ENCODE measurements around the gene EPHA4. TPM values are rescaled to one million over a fixed set of nuclear protein-coding genes. Genes with fewer than 3 reads are reported as not detected.

Gene EPHA4
- total RNA-seq, 2 experiments from 2014 or later, result 0.23 TPM; not detected in 1

DNA sequence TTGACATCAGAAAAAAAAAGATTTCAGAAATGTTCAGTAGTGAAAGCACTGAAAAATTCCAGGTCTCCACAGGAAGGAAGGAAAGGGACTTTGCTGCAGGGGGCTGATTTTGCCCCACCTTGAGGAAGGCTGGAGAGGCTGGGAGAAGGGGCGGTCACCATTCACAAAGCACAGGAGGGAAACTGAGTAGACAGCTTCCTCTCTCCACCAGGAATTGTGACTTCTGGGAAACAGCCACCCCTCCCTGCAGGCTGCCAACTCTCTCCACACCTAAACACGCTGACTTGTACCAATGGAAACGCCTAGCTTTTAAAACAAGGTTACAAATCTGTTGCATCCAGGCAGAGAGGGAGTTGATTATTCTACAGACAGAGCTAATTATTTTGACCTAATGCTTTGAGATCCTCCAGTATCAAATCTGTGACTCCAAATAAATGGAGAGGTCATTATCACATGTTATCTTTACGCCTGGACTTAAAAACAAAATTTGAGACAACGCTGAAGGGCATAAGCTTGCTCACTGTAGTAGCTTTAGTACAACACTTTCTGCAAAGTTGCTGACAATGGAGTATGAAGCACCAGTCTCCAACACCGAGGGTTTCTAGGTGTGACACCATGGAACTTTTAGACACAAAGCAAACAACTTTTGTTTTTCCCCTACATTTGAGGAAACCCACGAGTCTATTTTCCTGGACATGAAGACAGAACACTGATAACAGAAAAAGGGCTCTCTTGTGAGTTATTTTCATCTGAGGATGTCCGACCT is 42.7 kb downstream of the EPHA4 start:
- H3K27ac ChIP-seq (ENCODE audit: low read depth, low read length, poor library complexity, severe bottlenecking), result no peak overlapping the region
- CTCF ChIA-PET (ENCODE audit: unreplicated experiment), result interaction anchor here (0.6 kb wide), 1 partner anchor 809 kb away, joined by 3 read pairs; no protein-coding TSS in a partner anchor
- H3K4me1 ChIP-seq (ENCODE audit: insufficient read depth, low read length, poor library complexity, severe bottlenecking), result no peaks in the 10 kb centered on the region
- no peak overlapping the region for H3K4me2 ChIP-seq (ENCODE audit: low read length)
- DNase-seq (ENCODE audit: low spot score), result no peak
- no peaks in the 10 kb centered on the region for H3K36me3 ChIP-seq (ENCODE audit: insufficient read depth, low read length)
- H4K20me1 ChIP-seq (ENCODE audit: insufficient read depth, low read length), result no peaks in the 10 kb centered on the region
- TF ChIP-seq, protein P1, sequence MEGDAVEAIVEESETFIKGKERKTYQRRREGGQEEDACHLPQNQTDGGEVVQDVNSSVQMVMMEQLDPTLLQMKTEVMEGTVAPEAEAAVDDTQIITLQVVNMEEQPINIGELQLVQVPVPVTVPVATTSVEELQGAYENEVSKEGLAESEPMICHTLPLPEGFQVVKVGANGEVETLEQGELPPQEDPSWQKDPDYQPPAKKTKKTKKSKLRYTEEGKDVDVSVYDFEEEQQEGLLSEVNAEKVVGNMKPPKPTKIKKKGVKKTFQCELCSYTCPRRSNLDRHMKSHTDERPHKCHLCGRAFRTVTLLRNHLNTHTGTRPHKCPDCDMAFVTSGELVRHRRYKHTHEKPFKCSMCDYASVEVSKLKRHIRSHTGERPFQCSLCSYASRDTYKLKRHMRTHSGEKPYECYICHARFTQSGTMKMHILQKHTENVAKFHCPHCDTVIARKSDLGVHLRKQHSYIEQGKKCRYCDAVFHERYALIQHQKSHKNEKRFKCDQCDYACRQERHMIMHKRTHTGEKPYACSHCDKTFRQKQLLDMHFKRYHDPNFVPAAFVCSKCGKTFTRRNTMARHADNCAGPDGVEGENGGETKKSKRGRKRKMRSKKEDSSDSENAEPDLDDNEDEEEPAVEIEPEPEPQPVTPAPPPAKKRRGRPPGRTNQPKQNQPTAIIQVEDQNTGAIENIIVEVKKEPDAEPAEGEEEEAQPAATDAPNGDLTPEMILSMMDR (conservative IDR thresholded peaks at IDR 0.05; ENCODE audit: low read length), result no peak
- TF ChIP-seq EZH2phosphoT487 (IDR thresholded peaks at IDR 0.05; ENCODE audit: borderline replicate concordance, low read depth, low read length), result no peak
- no TSS peak for BruUV-seq (replicated peaks)
- intact Hi-C loops (cut with micrococcal nuclease; ENCODE audit: unreplicated experiment), result no loop called here
- H2AFZ ChIP-seq (ENCODE audit: low read length), result no peak overlapping the region
- no peaks in the 10 kb centered on the region for H3K79me2 ChIP-seq (ENCODE audit: insufficient read depth, low read depth, low read length)
- H3K9me2 ChIP-seq (ENCODE audit: insufficient read depth, low read length), result no peaks in the 10 kb centered on the region
- POLR2A ChIA-PET, result interaction anchor here (0.5 to 0.7 kb wide), 2 partner anchors 11 to 284 kb away, joined by 3 to 4 read pairs; no protein-coding TSS in a partner anchor
- H3K9me3 ChIP-seq (ENCODE audit: low read length), result no peaks in the 10 kb centered on the region
- H3K4me3 ChIP-seq (ENCODE audit: low read depth, low read length, poor library complexity, severe bottlenecking), result no peak overlapping the region

DNA sequence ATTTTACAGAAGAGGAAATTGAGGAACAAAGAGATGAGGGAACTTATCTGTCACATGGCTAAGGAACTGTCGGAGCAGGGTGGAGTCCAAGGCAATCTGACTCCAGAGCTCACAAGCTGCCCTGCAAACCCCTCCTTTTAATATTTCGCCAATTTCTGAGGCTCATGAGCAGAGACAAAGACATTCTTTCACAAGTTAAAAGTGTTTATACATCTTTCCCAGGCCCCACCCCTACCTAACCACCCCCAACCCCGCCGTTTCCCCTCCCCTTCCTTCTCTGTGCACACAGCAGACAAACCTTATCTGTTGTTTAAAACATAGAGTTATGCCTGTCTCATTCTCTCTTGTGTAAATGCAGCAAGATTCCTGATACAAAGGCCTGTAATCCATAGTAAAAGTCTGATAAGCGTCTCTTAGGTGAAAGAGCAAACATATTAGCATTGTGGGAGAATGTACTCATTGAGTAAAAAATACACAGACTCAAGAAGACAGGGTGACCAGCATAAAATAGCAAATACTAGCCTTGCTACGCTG is 44.3 kb downstream of the EPHA4 start:
- Histone ChIP-seq H2AFZ (ENCODE audit: low read length) (no peak overlapping the region), H3K4me1 (ENCODE audit: insufficient read depth, low read length, poor library complexity, severe bottlenecking) (no peaks in the 10 kb centered on the region), H3K36me3 (ENCODE audit: insufficient read depth, low read length) (no peaks in the 10 kb centered on the region), H3K79me2 (ENCODE audit: insufficient read depth, low read depth, low read length) (no peaks in the 10 kb centered on the region), H3K4me2 (ENCODE audit: low read length) (no peak overlapping the region), H3K9me2 (ENCODE audit: insufficient read depth, low read length) (no peaks in the 10 kb centered on the region), H3K9me3 (ENCODE audit: low read length) (no peaks in the 10 kb centered on the region), H3K27ac (ENCODE audit: low read depth, low read length, poor library complexity, severe bottlenecking) (no peak overlapping the region), H3K4me3 (ENCODE audit: low read depth, low read length, poor library complexity, severe bottlenecking) (no peak overlapping the region), H4K20me1 (ENCODE audit: insufficient read depth, low read length) (no peaks in the 10 kb centered on the region)
- intact Hi-C loops (cut with micrococcal nuclease; ENCODE audit: unreplicated experiment), result no loop called here
- no peak for DNase-seq (ENCODE audit: low spot score)
- no TSS peak for BruUV-seq (replicated peaks)
- CTCF ChIA-PET (ENCODE audit: unreplicated experiment), result no interaction called here
- POLR2A ChIA-PET, result no interaction called here
- no peak for TF ChIP-seq EZH2phosphoT487 (IDR thresholded peaks at IDR 0.05; ENCODE audit: borderline replicate concordance, low read depth, low read length)
- TF ChIP-seq, protein P1 (conservative IDR thresholded peaks at IDR 0.05; ENCODE audit: low read length), result no peak

DNA sequence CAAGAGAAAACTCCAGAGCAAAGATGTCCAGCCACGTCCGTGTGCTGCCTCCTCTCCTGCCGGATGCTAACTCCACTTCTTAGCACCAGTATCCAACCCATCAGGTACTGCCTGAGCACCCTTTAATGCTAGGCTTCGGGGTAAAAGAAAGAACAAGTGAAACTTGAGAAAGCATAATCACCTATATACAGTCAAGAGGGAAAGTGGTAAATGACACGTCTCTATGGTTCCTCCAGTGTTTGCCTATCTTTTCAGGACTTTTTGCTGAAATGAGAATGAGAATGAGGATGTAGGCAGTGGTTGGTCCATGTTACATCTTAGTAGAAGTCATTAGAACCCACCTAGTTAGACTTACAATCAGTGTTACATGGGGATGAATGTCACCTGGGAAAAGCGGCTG is 47.9 kb downstream of the EPHA4 start:
- TF ChIP-seq, protein P1 (conservative IDR thresholded peaks at IDR 0.05; ENCODE audit: low read length), result no peak
- TF ChIP-seq EZH2phosphoT487 (IDR thresholded peaks at IDR 0.05; ENCODE audit: borderline replicate concordance, low read depth, low read length), result no peak
- no peaks in the 10 kb centered on the region for H4K20me1 ChIP-seq (ENCODE audit: insufficient read depth, low read length)
- H3K79me2 ChIP-seq (ENCODE audit: insufficient read depth, low read depth, low read length), result no peaks in the 10 kb centered on the region
- intact Hi-C loops (cut with micrococcal nuclease; ENCODE audit: unreplicated experiment), result no loop called here
- H3K4me1 ChIP-seq (ENCODE audit: insufficient read depth, low read length, poor library complexity, severe bottlenecking), result no peaks in the 10 kb centered on the region
- H3K4me2 ChIP-seq (ENCODE audit: low read length), result no peak overlapping the region
- no peak overlapping the region for H2AFZ ChIP-seq (ENCODE audit: low read length)
- H3K9me3 ChIP-seq (ENCODE audit: low read length), result no peaks in the 10 kb centered on the region
- DNase-seq (ENCODE audit: low spot score), result no peak
- no TSS peak for BruUV-seq (replicated peaks)
- ChIA-PET CTCF (ENCODE audit: unreplicated experiment) (no interaction called here), POLR2A (no interaction called here)
- H3K4me3 ChIP-seq (ENCODE audit: low read depth, low read length, poor library complexity, severe bottlenecking), result no peak overlapping the region
- H3K27ac ChIP-seq (ENCODE audit: low read depth, low read length, poor library complexity, severe bottlenecking), result no peak overlapping the region
- no peaks in the 10 kb centered on the region for H3K9me2 ChIP-seq (ENCODE audit: insufficient read depth, low read length)
- H3K36me3 ChIP-seq (ENCODE audit: insufficient read depth, low read length), result no peaks in the 10 kb centered on the region
